GM19043 (cell line): ENCODE results near the gene JDP2.
"Not testable (repeated sequence)": the region's sequence is repeated elsewhere in the genome, so short reads cannot be mapped to it uniquely, and the experiment has no call there.

Source experiments
- ATAC-seq: cut with Tn5 transposase; IDR thresholded peaks from one replicate; pipeline ENCODE4 v1.9.1; 2021; ENCODE audit warnings: low read depth; ENCODE audit not compliant: unreplicated experiment

The JDP2 gene

GRCh38 chr14:75427482-75428229 is at the start of gene JDP2:
JDP2 (plus strand) TSS chr14:75428022; CDS start chr14:75437921, 9,899 bp downstream.
- peak; percentile 34 for ATAC-seq

- ATAC-seq, result no peak
These were observed 48.4 kb upstream of the JDP2 start for GRCh38 chr14:75379246-75379929.

- ATAC-seq, result no peak
These were observed 47.9 kb upstream of the JDP2 start for GRCh38 chr14:75379930-75380270.

- no peak for ATAC-seq
These were observed 47.2 kb upstream of the JDP2 start for GRCh38 chr14:75380656-75381055.

GRCh38 chr14:75381642-75382041 is 46.2 kb upstream of the JDP2 start:
- no peak for ATAC-seq

- not testable (repeated sequence) for ATAC-seq
These were observed 44.6 kb upstream of the JDP2 start for GRCh38 chr14:75383219-75383618.

- no peak for ATAC-seq
These were observed 44.1 kb upstream of the JDP2 start for GRCh38 chr14:75383721-75384120.

- no peak for ATAC-seq
These were observed 38.1 kb upstream of the JDP2 start for GRCh38 chr14:75389679-75390078.

- ATAC-seq, result no peak
These were observed 37.6 kb upstream of the JDP2 start for GRCh38 chr14:75390183-75390582.

- no peak for ATAC-seq
These were observed 35.9 kb upstream of the JDP2 start for GRCh38 chr14:75391953-75392352.

- ATAC-seq, result no peak
These were observed 34.9 kb upstream of the JDP2 start for GRCh38 chr14:75392686-75393641.

- no peak for ATAC-seq
These were observed 34.0 kb upstream of the JDP2 start for GRCh38 chr14:75393794-75394193.

- ATAC-seq, result no peak
These were observed 32.0 kb upstream of the JDP2 start for GRCh38 chr14:75395862-75396261.

GRCh38 chr14:75399321-75399720 is 28.5 kb upstream of the JDP2 start:
- ATAC-seq, result no peak

- ATAC-seq, result no peak
These were observed 27.7 kb upstream of the JDP2 start for GRCh38 chr14:75399843-75400775.

- no peak for ATAC-seq
These were observed 26.5 kb upstream of the JDP2 start for GRCh38 chr14:75401361-75401760.

- no peak for ATAC-seq
These were observed 24.9 kb upstream of the JDP2 start for GRCh38 chr14:75402867-75403413.

GRCh38 chr14:75404847-75405246 is 23.0 kb upstream of the JDP2 start:
- ATAC-seq, result no peak

- ATAC-seq, result no peak
These were observed 21.7 kb upstream of the JDP2 start for GRCh38 chr14:75406102-75406501.

GRCh38 chr14:75406856-75407255 is 21.0 kb upstream of the JDP2 start:
- ATAC-seq, result no peak
